ENCODE results near the gene SCAANT1.

Gene SCAANT1

DNA sequence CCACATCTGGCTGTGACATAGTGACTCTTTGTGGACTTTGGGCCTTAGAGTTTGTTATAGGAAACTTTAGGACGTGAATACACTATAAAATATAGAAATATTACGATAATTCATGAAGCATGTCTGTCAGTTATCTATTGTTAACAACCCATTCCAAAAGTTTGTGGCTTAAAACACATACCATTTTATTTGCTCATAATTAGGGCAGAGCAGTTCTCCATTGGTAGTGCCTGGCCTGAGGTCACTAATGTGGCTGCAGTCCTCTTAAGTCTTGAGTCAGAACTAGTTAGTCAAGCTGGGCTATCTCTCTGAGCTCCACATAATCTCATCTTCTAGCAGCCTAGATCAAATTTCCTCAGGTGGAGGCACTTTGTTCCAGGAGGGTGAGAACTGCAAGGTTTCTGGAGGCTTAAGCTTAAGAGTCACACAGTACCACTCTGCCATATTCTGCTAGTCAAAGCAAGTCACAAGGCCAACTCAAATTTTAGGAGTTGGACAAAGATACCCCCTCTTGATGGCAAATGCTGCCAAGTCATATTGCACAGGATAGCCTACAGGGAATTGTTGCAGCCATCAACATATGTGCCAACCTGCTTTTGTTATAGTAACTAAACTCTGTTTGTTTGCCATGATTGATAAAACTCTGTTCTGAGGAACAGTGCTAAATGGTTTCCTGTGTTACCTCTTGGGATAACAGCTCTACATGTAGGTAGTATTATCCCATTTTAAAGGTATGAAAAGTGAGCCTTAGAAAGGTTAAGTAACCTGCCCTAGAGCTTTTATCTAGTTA lies 39.9 kb downstream of the SCAANT1 start:
- H3K36me3 ChIP-seq (ENCODE audit: control insufficient read depth, insufficient read depth, low read length, severe bottlenecking): no peaks in the 10 kb centered on the region
- H3K4me3 ChIP-seq (ENCODE audit: low read length): no peak overlapping the region
- peaks cover 12% of the 10 kb centered on the region for H3K4me1 ChIP-seq (ENCODE audit: control insufficient read depth, insufficient read depth, low read length)
- no peak overlapping the region for H3K9ac ChIP-seq (ENCODE audit: low read length)
- DNase-seq (ENCODE audit: low read depth): peak; percentile 55
- H3K27me3 ChIP-seq (replicated peaks; ENCODE audit: control insufficient read depth, insufficient read depth, low read length): no peaks in the 10 kb centered on the region
- no peaks in the 10 kb centered on the region for H3K9me3 ChIP-seq (ENCODE audit: control insufficient read depth, low read length)

DNA sequence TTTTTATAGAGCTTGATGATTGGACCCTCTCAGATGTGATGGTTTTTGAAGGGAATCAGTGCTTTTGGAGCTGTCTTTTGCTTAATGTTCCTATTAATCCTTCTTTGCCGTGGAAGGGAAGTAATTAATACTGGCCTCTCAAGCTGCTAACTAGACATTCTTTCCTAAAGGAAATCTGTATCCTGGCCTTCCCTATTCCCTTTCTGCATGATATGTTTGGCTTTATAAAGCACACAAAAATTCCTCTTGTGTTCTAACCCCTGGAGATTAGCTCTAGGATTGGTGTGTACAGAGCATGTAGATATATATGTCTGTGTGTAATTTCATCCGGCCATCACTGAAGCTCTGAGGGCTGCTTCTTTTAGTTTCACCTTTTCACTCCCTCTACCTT lies 41.6 kb downstream of the SCAANT1 start:
- H3K4me3 ChIP-seq (ENCODE audit: low read length): no peak overlapping the region

DNA sequence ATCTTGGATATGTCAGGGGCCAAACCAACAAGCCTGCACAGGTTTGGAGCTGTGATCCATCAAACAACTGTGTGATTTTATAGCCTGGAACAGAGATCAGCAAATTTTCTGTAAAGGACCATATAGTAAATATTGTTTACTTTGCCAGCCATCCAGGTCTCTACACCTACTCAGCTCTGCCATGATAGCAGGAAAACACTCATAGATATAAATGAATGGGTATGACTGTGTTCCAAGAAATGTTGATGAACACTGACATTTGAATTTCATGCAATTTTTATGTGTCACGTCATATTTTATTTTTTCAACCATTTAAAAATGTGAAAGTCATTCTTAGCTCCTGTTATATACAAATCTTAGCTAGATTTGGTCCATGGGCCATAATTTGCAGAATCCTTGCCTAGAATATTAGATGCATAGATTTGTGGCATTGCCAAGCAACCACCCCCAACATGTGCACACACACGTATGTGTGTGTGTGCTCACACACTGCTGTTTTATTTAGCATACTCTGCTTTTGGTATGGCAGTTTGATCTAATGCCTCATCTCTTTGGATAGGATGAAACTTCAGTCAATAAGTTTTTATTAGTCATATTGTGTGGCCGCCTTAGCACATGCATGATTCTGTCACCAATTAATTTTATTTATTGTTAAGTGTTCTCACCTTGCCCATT lies 42.1 kb downstream of the SCAANT1 start:
- H3K27me3 ChIP-seq (replicated peaks; ENCODE audit: control insufficient read depth, insufficient read depth, low read length): no peaks in the 10 kb centered on the region
- H3K4me3 ChIP-seq (ENCODE audit: low read length): no peak overlapping the region
- H3K36me3 ChIP-seq (ENCODE audit: control insufficient read depth, insufficient read depth, low read length, severe bottlenecking): no peaks in the 10 kb centered on the region
- H3K9ac ChIP-seq (ENCODE audit: low read length): no peak overlapping the region
- no peaks in the 10 kb centered on the region for H3K9me3 ChIP-seq (ENCODE audit: control insufficient read depth, low read length)
- H3K4me1 ChIP-seq (ENCODE audit: control insufficient read depth, insufficient read depth, low read length): peaks cover 14% of the 10 kb centered on the region
- DNase-seq (ENCODE audit: low read depth): no peak

More for the DNA sequence above, 41.6 kb downstream of the SCAANT1 start:
- Histone ChIP-seq H3K9me3 (ENCODE audit: control insufficient read depth, low read length) (no peaks in the 10 kb centered on the region), H3K4me1 (ENCODE audit: control insufficient read depth, insufficient read depth, low read length) (peaks cover 12% of the 10 kb centered on the region), H3K27me3 (replicated peaks; ENCODE audit: control insufficient read depth, insufficient read depth, low read length) (no peaks in the 10 kb centered on the region), H3K9ac (ENCODE audit: low read length) (no peak overlapping the region), H3K36me3 (ENCODE audit: control insufficient read depth, insufficient read depth, low read length, severe bottlenecking) (no peaks in the 10 kb centered on the region)
- DNase-seq (ENCODE audit: low read depth): no peak

DNA sequence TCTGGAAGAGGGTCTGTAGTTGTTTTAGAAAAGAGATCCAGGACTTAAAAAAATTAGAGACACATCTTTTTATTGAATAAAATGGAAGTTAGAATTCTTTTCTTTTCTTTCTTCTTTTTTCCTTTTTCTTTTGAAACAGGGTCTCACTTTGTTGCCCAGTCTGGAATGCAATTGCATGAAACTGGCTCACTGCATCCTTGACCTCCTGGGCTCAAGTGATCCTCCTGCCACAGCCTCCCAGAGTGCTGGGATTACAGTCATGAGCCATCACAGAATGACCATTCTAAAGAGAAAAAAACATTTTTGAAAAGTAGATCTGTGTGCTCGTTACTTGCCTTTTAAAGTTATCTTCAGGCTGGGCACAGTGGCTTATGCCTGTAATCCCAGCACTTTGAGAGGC lies 45.0 kb downstream of the SCAANT1 start:
- Histone ChIP-seq H3K4me1 (ENCODE audit: control insufficient read depth, insufficient read depth, low read length) (peaks cover 17% of the 10 kb centered on the region), H3K9ac (ENCODE audit: low read length) (no peak overlapping the region), H3K36me3 (ENCODE audit: control insufficient read depth, insufficient read depth, low read length, severe bottlenecking) (no peaks in the 10 kb centered on the region), H3K9me3 (ENCODE audit: control insufficient read depth, low read length) (no peaks in the 10 kb centered on the region), H3K4me3 (ENCODE audit: low read length) (no peak overlapping the region), H3K27me3 (replicated peaks; ENCODE audit: control insufficient read depth, insufficient read depth, low read length) (no peaks in the 10 kb centered on the region)
- DNase-seq (ENCODE audit: low read depth): no peak

DNA sequence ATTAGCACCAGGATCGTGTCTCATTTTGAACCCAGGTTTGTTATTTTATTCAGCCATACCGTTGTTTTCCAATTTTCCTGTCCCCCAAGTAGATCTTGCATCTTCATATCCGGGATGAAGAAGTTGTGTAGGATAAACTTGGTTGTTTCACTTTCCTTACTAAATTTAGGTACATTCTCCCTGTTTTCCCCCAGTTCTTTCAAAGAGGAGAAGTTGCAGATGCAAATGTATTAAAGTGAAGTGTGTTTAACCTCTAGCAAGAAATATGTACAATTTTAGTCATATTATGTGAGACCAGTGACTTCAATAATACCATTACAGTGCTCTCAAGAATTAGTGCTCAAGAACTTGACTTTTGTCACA lies 47.2 kb downstream of the SCAANT1 start:
- peak overlapping the region; percentile 85 for H3K9ac ChIP-seq (ENCODE audit: low read length)
- no peak for DNase-seq (ENCODE audit: low read depth)
- no peaks in the 10 kb centered on the region for H3K36me3 ChIP-seq (ENCODE audit: control insufficient read depth, insufficient read depth, low read length, severe bottlenecking)
- no peaks in the 10 kb centered on the region for H3K9me3 ChIP-seq (ENCODE audit: control insufficient read depth, low read length)
- H3K4me1 ChIP-seq (ENCODE audit: control insufficient read depth, insufficient read depth, low read length): peaks cover 12% of the 10 kb centered on the region
- H3K27me3 ChIP-seq (replicated peaks; ENCODE audit: control insufficient read depth, insufficient read depth, low read length): no peaks in the 10 kb centered on the region
- H3K4me3 ChIP-seq (ENCODE audit: low read length): peak overlapping the region; percentile 86

DNA sequence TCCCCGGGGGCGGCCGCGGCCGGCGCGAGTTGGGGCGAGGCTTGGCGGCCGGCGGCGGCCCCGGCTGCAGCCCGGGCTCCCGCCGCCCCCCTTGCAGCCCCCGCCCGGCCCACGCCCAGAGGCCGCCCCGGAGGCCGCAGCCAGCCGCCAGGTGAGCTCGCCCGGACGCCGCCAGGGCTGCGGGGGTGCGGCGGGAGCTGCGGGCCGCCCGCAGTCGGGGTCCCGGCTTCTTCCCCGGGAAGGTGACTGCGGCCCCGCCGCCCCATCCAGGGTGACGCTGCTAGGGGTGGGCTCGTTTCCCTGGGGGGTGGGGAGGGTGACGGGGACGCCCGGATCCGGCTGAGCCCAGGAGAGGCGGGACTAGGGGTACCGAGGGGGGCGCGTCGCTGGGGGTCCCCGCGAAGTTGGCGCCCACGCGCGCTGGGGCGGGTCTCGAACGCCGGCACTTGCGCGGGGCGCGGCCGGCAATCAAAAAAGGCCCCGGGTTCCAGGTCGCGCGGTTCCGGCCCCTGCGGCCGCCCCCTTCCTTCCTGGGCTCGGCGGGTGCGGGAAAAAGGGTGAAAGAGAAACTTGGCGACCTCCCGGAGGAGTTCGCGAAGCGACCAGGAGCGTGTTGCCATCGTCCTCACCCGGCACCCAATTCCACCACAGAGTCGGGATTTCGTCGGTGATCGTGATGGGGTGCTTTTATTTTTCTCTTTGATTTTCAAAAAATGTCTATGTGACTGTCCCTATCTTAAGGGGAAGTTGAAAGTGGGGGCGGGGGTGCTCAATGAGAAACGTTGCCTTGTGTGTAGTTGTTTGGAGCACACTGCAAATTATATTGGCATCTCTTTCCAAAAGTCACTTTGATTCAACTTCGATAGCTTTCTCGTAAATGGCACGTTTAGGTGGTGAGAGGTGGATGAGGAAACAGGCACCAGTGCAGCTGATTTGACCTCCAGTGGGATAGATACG lies 47.9 kb downstream of the SCAANT1 start:
- DNase-seq (ENCODE audit: low read depth): peak; percentile 53
- Histone ChIP-seq H3K9ac (ENCODE audit: low read length) (peak overlapping the region; percentile 85), H3K36me3 (ENCODE audit: control insufficient read depth, insufficient read depth, low read length, severe bottlenecking) (no peaks in the 10 kb centered on the region), H3K4me1 (ENCODE audit: control insufficient read depth, insufficient read depth, low read length) (peaks cover 12% of the 10 kb centered on the region), H3K4me3 (ENCODE audit: low read length) (peak overlapping the region; percentile 86), H3K9me3 (ENCODE audit: control insufficient read depth, low read length) (no peaks in the 10 kb centered on the region), H3K27me3 (replicated peaks; ENCODE audit: control insufficient read depth, insufficient read depth, low read length) (no peaks in the 10 kb centered on the region)

DNA sequence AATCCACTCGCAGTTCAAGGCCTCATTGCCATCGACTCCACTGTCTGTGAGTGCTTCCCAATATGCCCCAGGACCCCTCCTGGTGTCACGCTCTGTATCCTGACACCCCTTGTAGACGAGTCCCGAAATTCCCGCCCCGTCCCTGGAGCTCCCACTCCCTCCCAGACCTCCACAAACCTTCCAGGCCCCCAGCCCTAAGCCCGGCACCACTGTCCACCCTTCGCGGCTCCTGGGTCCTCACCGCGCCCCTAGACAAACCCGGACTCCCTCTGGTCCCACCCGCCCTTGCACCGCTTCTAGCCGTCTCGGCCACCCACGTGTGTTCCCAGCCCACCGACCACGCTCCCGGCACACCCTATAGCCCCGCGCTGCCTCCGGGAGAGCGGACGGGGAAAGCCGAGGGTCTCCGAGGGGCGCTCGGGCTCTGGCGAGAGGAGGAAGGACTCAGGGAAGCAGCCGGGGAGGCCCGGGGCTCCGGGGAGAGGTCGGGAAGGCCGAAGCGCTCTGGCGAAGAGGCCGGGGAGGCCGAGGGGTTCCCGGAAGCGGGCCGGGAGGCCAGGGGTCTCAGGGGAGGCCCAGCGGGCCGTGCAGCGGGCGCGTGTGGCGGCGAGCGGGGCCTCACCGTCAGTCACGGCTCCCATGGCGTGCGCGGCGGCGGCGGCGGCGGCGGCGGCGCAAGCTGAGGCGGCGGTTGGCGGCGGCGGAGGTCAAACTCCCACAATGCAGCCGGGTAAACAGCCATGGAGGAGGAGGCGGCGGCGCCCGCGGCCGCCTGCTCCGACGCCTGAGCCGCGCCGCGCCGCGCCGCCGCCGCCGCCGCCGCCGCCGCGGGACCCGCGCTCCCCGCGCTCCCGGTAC lies 48.8 kb downstream of the SCAANT1 start, which contains the start of the genes ATXN7 and THOC7:
Gene ATXN7 (plus strand): TSS at position 718 of the 858 bp plus-strand sequence. CDS start 48,732 bp downstream, outside the sequence.
Gene THOC7 (minus strand): TSS at position 656 of the 858 bp plus-strand sequence. CDS start 15 bp downstream, at position 641.
- Histone ChIP-seq H3K4me3 (ENCODE audit: low read length) (peak within 1 kb of the TSS; percentile 91), H3K4me1 (ENCODE audit: control insufficient read depth, insufficient read depth, low read length) (peaks cover 12% of the 10 kb centered on the region), H3K9ac (ENCODE audit: low read length) (peak within 1 kb of the TSS; percentile 98), H3K27me3 (replicated peaks; ENCODE audit: control insufficient read depth, insufficient read depth, low read length) (no peaks in the 10 kb centered on the region), H3K9me3 (ENCODE audit: control insufficient read depth, low read length) (no peaks in the 10 kb centered on the region), H3K36me3 (ENCODE audit: control insufficient read depth, insufficient read depth, low read length, severe bottlenecking) (no peaks in the 10 kb centered on the region)
- peak; percentile 87 for DNase-seq (ENCODE audit: low read depth)

DNA sequence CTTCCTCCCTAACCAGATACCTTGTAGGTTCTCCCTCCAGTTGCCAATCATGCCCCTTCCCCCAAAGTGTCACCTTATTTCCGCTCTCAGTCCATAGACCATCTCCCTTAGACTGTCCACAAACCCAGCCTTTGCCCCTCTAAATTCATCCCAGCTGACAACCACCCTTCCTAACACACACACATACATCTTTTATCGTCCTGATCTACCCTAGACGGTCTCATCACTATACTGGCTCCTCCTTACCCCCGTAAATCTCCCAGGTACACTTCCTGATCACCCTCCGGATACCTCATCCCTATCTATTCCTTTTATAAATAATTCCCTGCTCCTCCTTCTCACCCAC lies 49.4 kb downstream of the SCAANT1 start:
- no peak for DNase-seq (ENCODE audit: low read depth)
- H3K4me3 ChIP-seq (ENCODE audit: low read length): peak overlapping the region; percentile 91

More for the DNA sequence above, 49.4 kb downstream of the SCAANT1 start:
- Histone ChIP-seq H3K4me1 (ENCODE audit: control insufficient read depth, insufficient read depth, low read length) (peaks cover 12% of the 10 kb centered on the region), H3K36me3 (ENCODE audit: control insufficient read depth, insufficient read depth, low read length, severe bottlenecking) (no peaks in the 10 kb centered on the region), H3K9me3 (ENCODE audit: control insufficient read depth, low read length) (no peaks in the 10 kb centered on the region), H3K9ac (ENCODE audit: low read length) (peak overlapping the region; percentile 98), H3K27me3 (replicated peaks; ENCODE audit: control insufficient read depth, insufficient read depth, low read length) (no peaks in the 10 kb centered on the region)
